ENCODE data around the gene PARS2. TPM values are rescaled to one million over a fixed set of nuclear protein-coding genes. Genes with fewer than 3 reads are reported as not detected.

PARS2 gene
- total RNA-seq, 1 experiment from 2014 or later: 9.6 TPM

- BruUV-seq (replicated peaks): no TSS peak
- H3K4me3 ChIP-seq (replicated peaks in 1 of 2; ENCODE audit: low read depth in 1 of 2, low read length in 2 of 2): no peak overlapping the region
- ChIA-PET RAD21 (ENCODE audit: low non-redundant PET in 1 of 2, low total read pairs in 2 of 2, uncharacterized antibody in 2 of 2, unreplicated experiment in 2 of 2) (no interaction called here), POLR2A (no interaction called here), CTCF (interaction anchor here (0.6 to 1.0 kb wide), 2 partner anchors 125 to 305 kb away, joined by 3 read pairs; no protein-coding TSS in a partner anchor)
- no peak overlapping the region for H2AFZ ChIP-seq (ENCODE audit: low read depth, low read length, poor library complexity, severe bottlenecking)
- no peaks in the 10 kb centered on the region for H3K27me3 ChIP-seq (ENCODE audit: insufficient read depth, low read length)
- no peaks in the 10 kb centered on the region; a peak in 1 of 4 replicates for H3K9me3 ChIP-seq (ENCODE audit: control insufficient read depth in 1 of 2, insufficient read depth in 1 of 2, low read depth in 1 of 2, low read length in 2 of 2)
- ATAC-seq (no peak), DNase-seq (ENCODE audit: low read depth, low spot score) (no peak)
- no peak overlapping the region for H3K9ac ChIP-seq (ENCODE audit: low read length)
- no peaks in the 10 kb centered on the region for H3K9me2 ChIP-seq (ENCODE audit: insufficient read depth)
- no peak overlapping the region for H3K27ac ChIP-seq (ENCODE audit: low read depth, low read length)
- H4K20me1 ChIP-seq (ENCODE audit: insufficient read depth): no peaks in the 10 kb centered on the region
- H3K36me3 ChIP-seq (ENCODE audit: control insufficient read depth in 1 of 2, insufficient read depth in 2 of 2, low read length in 2 of 2): no peaks in the 10 kb centered on the region
- intact Hi-C loops (cut with micrococcal nuclease): no loop called here
- no peak overlapping the region for H3K4me2 ChIP-seq (ENCODE audit: low read length)
- TF ChIP-seq YY1 (IDR thresholded peaks at IDR 0.05; ENCODE audit: extremely low read depth, insufficient replicate concordance, low read depth, low read length) (no peak), JUND (IDR thresholded peaks at IDR 0.05) (no peak), ATF3 (IDR thresholded peaks at IDR 0.05) (no peak), ZBTB33 (IDR thresholded peaks at IDR 0.05; ENCODE audit: extremely low read depth, insufficient replicate concordance, low read length) (no peak)
- TF ChIP-seq, protein P1, sequence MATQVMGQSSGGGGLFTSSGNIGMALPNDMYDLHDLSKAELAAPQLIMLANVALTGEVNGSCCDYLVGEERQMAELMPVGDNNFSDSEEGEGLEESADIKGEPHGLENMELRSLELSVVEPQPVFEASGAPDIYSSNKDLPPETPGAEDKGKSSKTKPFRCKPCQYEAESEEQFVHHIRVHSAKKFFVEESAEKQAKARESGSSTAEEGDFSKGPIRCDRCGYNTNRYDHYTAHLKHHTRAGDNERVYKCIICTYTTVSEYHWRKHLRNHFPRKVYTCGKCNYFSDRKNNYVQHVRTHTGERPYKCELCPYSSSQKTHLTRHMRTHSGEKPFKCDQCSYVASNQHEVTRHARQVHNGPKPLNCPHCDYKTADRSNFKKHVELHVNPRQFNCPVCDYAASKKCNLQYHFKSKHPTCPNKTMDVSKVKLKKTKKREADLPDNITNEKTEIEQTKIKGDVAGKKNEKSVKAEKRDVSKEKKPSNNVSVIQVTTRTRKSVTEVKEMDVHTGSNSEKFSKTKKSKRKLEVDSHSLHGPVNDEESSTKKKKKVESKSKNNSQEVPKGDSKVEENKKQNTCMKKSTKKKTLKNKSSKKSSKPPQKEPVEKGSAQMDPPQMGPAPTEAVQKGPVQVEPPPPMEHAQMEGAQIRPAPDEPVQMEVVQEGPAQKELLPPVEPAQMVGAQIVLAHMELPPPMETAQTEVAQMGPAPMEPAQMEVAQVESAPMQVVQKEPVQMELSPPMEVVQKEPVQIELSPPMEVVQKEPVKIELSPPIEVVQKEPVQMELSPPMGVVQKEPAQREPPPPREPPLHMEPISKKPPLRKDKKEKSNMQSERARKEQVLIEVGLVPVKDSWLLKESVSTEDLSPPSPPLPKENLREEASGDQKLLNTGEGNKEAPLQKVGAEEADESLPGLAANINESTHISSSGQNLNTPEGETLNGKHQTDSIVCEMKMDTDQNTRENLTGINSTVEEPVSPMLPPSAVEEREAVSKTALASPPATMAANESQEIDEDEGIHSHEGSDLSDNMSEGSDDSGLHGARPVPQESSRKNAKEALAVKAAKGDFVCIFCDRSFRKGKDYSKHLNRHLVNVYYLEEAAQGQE (IDR thresholded peaks at IDR 0.05; ENCODE audit: low read depth): no peak
- H3K79me2 ChIP-seq (ENCODE audit: insufficient read depth, low read length): no peaks in the 10 kb centered on the region
- H3K4me1 ChIP-seq (ENCODE audit: control insufficient read depth in 1 of 2, insufficient read depth in 2 of 2, low read length in 2 of 2): peaks cover 6 to 20% of the 10 kb centered on the region in 2 experiments; a peak in 3 of 4 replicates
Observed at GRCh38 chr1:54795841-54796468, 31.6 kb upstream of the PARS2 start.
